Measurements from ENCODE around the gene SCNN1A. TPM values are rescaled to one million over a fixed set of nuclear protein-coding genes. Genes with fewer than 3 reads are reported as not detected.

Gene SCNN1A
- total and polyA plus RNA-seq, 2 donors: 0.61 to 28.9 TPM

DNA sequence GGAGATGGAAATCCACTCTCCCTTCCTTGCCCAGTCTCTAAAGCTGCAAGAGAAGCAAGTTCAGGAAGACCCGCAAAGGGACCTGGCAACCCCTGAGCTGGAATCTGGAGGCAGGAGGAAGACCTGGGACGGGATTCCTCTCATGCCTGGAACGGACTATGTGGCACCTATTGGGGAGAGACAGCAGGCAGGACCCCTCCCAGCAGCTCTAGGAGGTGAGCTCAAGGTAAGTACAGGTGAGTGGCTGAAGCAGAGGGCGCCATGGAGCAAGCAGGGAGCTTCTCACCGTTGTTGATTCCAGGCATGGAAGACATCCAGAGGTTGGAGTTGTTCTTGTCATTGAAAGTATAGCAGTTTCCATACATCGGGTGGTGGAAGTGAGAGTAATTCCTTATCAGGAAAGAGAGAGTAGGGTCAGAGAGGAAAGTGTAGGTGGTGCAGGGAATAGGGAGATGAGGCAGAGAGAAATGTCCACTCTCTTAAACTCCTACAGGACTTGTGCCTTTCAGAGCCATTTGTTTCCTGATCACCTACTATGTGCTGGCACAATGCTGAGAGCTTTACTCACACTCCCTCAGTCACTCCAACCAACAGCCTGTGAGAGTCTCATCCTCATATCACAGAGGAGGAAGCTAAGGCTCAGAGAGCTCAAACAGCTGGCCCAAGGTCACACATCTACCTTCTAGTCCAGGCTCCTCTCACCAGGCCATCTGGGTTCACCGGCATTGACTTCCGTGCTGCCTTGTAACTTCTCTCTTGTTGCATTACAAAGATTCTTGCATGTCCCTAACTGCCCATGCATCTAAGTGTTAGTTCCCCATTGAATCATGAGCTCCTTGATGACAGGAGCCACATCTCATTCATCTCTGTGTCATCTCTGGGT is 19.6 kb downstream of the SCNN1A start:
- no peak for DNase-seq (ENCODE audit: low read depth in 6 of 9, low spot score in 9 of 9)
- H3K9me3 ChIP-seq (ENCODE audit: control insufficient read depth in 2 of 2, insufficient read depth in 1 of 2, low read length in 1 of 2): peaks cover 0 to 8% of the 10 kb centered on the region in 2 donors
- 95% methylated on average over 8 of the region's 8 CpGs for WGBS
- no peak overlapping the region for H3K27ac ChIP-seq (ENCODE audit: low read depth in 1 of 2, low read length in 1 of 2)
- peaks cover 4 to 35% of the 10 kb centered on the region in 2 donors for H3K4me1 ChIP-seq (ENCODE audit: control insufficient read depth in 2 of 2, insufficient read depth in 2 of 2, low read length in 2 of 2)
- H3K4me3 ChIP-seq (ENCODE audit: low read length in 2 of 2): no peak overlapping the region
- no peaks in the 10 kb centered on the region for H3K27me3 ChIP-seq (ENCODE audit: control insufficient read depth in 2 of 2, insufficient read depth in 1 of 2, low read length in 1 of 2)
- no peaks in the 10 kb centered on the region for H3K36me3 ChIP-seq (ENCODE audit: control insufficient read depth in 2 of 2, insufficient read depth in 2 of 2, low read length in 1 of 2)

DNA sequence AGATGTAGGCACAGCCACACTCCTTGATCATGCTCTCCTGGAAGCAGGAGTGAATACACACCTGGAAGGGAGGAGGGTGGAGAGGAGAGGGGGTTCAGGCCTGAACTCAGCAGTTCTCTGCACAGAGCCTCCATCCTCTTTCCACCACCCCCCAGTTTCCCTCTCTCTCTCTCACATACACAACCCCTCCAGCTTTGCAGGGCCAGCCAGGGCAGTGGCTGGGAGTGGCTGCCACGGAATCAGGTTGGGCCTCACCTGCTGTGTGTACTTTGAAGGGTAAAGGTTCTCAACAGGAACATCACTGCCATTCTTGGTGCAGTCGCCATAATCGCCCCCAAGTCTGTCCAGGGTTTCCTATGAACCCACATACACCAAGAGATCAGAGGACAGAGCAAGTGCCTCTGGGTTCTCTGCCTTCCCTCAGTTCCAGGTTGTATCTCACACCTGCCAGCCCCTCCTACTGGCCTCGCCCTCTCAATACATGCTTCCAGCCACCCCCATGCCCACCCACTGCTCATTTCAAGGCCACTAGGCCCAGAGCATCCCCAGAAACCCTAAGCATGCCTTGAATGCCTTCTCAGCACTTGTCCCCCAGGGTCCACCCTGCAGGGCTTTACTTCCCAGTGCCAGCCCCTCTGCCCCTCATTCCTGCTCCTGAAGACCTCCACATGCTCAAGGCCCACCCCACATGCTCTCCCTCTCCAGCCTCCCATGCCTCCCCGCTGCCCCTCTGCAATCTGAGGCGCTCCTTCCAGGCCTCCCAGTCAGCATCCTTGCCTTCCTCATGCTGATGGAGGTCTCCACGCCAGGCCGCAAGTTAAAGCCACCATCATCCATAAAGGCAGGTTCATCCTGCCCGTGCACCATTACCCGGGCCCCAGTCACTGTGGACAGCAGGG is 20.6 kb downstream of the SCNN1A start:
- WGBS: 98% methylated on average over 10 of the region's 10 CpGs
- Histone ChIP-seq H3K27ac (ENCODE audit: low read depth in 1 of 2, low read length in 1 of 2) (no peak overlapping the region), H3K4me1 (ENCODE audit: control insufficient read depth in 2 of 2, insufficient read depth in 2 of 2, low read length in 2 of 2) (peaks cover 0 to 27% of the 10 kb centered on the region in 2 donors), H3K9me3 (ENCODE audit: control insufficient read depth in 2 of 2, insufficient read depth in 1 of 2, low read length in 1 of 2) (peaks cover 0 to 8% of the 10 kb centered on the region in 2 donors), H3K27me3 (ENCODE audit: control insufficient read depth in 2 of 2, insufficient read depth in 1 of 2, low read length in 1 of 2) (no peaks in the 10 kb centered on the region), H3K4me3 (ENCODE audit: low read length in 2 of 2) (no peak overlapping the region), H3K36me3 (ENCODE audit: control insufficient read depth in 2 of 2, insufficient read depth in 2 of 2, low read length in 1 of 2) (no peaks in the 10 kb centered on the region)
- DNase-seq (ENCODE audit: low read depth in 6 of 9, low spot score in 9 of 9): no peak

DNA sequence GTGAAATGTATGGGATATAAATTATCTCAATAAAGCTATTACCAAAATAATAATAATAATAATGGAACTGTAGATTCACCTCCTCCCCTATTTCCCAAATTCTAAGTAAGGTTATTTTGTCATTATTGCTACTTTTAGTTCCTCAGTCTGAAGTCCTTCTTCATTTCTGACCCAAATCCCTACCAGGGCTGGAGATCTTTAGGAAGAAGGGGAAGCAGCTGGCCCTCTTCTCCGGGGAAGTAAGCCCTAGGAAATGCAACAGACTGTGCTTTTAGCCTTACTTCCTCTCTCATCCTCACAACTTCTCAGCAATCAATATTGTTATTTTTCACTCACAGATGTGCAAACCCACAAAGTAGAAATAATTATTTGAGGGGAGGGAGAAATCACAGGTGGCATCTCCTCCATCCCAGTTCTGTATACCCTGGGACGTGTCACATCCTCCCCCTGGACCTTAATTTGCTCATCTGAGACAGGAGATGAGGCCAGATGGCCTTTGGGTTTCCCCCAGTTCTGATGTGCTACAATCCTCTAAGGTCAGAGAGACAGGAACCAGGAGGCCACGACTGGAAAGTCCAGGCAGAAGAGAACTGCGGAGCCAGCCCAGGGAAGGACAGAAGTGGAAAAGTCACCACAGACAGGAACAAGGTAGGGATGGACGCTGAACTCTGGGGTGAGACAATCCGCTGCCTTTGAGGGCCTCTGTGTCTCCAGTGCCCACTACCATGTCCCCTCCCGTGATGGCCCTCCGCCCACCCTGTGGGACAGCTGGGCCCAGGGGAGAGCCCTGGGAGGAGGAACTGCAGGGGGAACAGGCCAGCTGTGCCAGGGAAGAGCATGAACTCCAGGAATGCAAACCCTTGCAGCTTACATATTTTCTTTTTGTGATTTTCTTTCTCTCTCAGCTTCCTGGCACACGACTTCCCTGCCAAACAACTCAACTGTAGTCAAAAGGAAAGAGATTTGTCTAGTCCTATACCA is 22.9 kb downstream of the SCNN1A start:
- no peak overlapping the region for H3K4me3 ChIP-seq (ENCODE audit: low read length in 2 of 2)
- 72% methylated on average over 9 of the region's 9 CpGs for WGBS
- no peaks in the 10 kb centered on the region for H3K36me3 ChIP-seq (ENCODE audit: control insufficient read depth in 2 of 2, insufficient read depth in 2 of 2, low read length in 1 of 2)
- no peak for DNase-seq (ENCODE audit: low read depth in 6 of 9, low spot score in 9 of 9)
- H3K4me1 ChIP-seq (ENCODE audit: control insufficient read depth in 2 of 2, insufficient read depth in 2 of 2, low read length in 2 of 2): peaks cover 3 to 33% of the 10 kb centered on the region in 2 donors
- peak overlapping the region in 1 of 2 donors; percentile 15 for H3K27ac ChIP-seq (ENCODE audit: low read depth in 1 of 2, low read length in 1 of 2)
- no peaks in the 10 kb centered on the region for H3K27me3 ChIP-seq (ENCODE audit: control insufficient read depth in 2 of 2, insufficient read depth in 1 of 2, low read length in 1 of 2)
- peaks cover 0 to 8% of the 10 kb centered on the region in 2 donors for H3K9me3 ChIP-seq (ENCODE audit: control insufficient read depth in 2 of 2, insufficient read depth in 1 of 2, low read length in 1 of 2)

DNA sequence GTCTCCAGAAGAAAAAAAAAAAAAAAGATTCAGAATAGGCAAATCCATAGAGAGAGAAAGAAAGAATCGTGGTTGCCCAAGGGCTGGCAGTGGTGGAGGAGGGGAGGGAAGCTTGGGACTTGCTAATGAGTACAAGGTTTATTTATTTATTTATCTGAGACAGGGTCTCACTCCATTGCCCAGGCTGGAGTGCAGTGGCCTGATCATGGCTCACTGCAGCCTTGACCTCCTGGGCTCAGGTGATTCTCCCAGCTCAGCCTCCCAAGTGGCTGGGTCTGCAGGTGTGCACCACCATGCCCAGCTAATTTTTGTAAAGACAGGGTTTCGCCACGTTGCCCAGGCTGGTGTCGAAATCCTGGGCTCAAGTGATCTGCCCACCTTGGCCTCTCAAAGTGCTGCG is 23.7 kb downstream of the SCNN1A start:
- H3K4me1 ChIP-seq (ENCODE audit: control insufficient read depth in 2 of 2, insufficient read depth in 2 of 2, low read length in 2 of 2): peaks cover 7 to 42% of the 10 kb centered on the region in 2 donors

DNA sequence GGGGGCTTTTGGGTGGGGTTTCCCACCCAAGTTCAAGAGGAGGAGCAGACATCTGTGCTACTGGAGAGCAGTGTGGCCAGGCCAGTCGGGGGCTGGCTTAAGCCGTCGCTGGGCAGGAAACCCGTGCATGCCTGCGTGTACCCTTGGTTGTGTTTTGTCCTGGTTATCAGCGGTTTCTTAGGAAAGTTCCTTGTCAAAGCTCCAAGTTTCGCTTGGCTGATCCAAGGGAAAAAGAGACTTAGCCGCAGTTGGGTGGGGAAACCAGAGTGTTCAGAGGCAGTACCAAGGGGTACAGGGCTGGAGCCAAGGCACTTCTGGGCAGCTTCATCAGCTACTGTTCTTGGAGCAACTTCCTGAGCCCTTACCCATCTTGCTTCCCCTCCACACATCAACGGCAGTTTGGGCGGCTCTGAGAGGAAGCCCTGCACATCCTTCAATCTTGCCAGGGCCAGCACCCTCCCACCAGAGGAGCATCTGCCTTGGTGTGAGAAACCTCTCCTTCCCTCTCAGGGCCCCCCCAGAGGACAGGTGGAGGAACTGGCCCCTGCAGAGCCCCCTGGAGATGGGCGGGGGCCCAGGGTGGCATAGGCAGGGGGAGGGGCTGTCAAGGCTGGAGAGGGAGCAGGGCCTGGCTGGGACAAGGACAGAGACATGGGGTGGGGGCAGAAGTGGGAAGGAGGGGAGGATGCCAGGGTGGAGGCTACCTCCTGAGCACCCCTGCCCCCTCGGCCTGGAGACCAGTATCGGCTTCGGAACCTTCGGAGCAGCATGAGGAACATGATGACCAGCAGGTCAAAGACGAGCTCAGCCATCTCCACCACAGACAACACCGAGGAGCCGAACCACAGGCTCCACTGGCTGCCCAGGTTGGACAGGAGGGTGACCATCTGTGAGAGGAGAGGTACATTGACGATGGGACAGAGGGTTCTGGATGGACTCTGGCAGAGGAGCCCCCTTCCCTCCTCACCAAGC is 27.7 kb downstream of the SCNN1A start:
- Histone ChIP-seq H3K4me1 (ENCODE audit: control insufficient read depth in 2 of 2, insufficient read depth in 2 of 2, low read length in 2 of 2) (peaks cover 19 to 50% of the 10 kb centered on the region in 2 donors), H3K27me3 (ENCODE audit: control insufficient read depth in 2 of 2, insufficient read depth in 1 of 2, low read length in 1 of 2) (no peaks in the 10 kb centered on the region), H3K9me3 (ENCODE audit: control insufficient read depth in 2 of 2, insufficient read depth in 1 of 2, low read length in 1 of 2) (no peaks in the 10 kb centered on the region), H3K4me3 (ENCODE audit: low read length in 2 of 2) (no peak overlapping the region), H3K36me3 (ENCODE audit: control insufficient read depth in 2 of 2, insufficient read depth in 2 of 2, low read length in 1 of 2) (no peaks in the 10 kb centered on the region), H3K27ac (ENCODE audit: low read depth in 1 of 2, low read length in 1 of 2) (peak overlapping the region; percentile 50 to 66)
- 44% methylated on average over 19 of the region's 19 CpGs for WGBS
- peak in 2 of 9 donors; percentile 60 to 75 for DNase-seq (ENCODE audit: low read depth in 6 of 9, low spot score in 9 of 9)

More for the DNA sequence above, 23.7 kb downstream of the SCNN1A start:
- DNase-seq (ENCODE audit: low read depth in 6 of 9, low spot score in 9 of 9): no peak
- WGBS: 95% methylated on average over 5 of the region's 5 CpGs
- Histone ChIP-seq H3K9me3 (ENCODE audit: control insufficient read depth in 2 of 2, insufficient read depth in 1 of 2, low read length in 1 of 2) (peaks cover 0 to 8% of the 10 kb centered on the region in 2 donors), H3K27ac (ENCODE audit: low read depth in 1 of 2, low read length in 1 of 2) (no peak overlapping the region), H3K4me3 (ENCODE audit: low read length in 2 of 2) (no peak overlapping the region), H3K27me3 (ENCODE audit: control insufficient read depth in 2 of 2, insufficient read depth in 1 of 2, low read length in 1 of 2) (no peaks in the 10 kb centered on the region), H3K36me3 (ENCODE audit: control insufficient read depth in 2 of 2, insufficient read depth in 2 of 2, low read length in 1 of 2) (no peaks in the 10 kb centered on the region)

- no peaks in the 10 kb centered on the region for H3K27me3 ChIP-seq (ENCODE audit: control insufficient read depth in 2 of 2, insufficient read depth in 1 of 2, low read length in 1 of 2)
- DNase-seq (ENCODE audit: low read depth in 6 of 9, low spot score in 9 of 9): no peak
- WGBS: 95% methylated on average over 8 of the region's 8 CpGs
- H3K36me3 ChIP-seq (ENCODE audit: control insufficient read depth in 2 of 2, insufficient read depth in 2 of 2, low read length in 1 of 2): no peaks in the 10 kb centered on the region
- no peaks in the 10 kb centered on the region for H3K9me3 ChIP-seq (ENCODE audit: control insufficient read depth in 2 of 2, insufficient read depth in 1 of 2, low read length in 1 of 2)
- H3K27ac ChIP-seq (ENCODE audit: low read depth in 1 of 2, low read length in 1 of 2): peak overlapping the region; percentile 39 to 66
- peaks cover 27 to 51% of the 10 kb centered on the region in 2 donors for H3K4me1 ChIP-seq (ENCODE audit: control insufficient read depth in 2 of 2, insufficient read depth in 2 of 2, low read length in 2 of 2)
- no peak overlapping the region for H3K4me3 ChIP-seq (ENCODE audit: low read length in 2 of 2)
Observed at GRCh38 chr12:6346942-6347341, 28.4 kb downstream of the SCNN1A start.

DNA sequence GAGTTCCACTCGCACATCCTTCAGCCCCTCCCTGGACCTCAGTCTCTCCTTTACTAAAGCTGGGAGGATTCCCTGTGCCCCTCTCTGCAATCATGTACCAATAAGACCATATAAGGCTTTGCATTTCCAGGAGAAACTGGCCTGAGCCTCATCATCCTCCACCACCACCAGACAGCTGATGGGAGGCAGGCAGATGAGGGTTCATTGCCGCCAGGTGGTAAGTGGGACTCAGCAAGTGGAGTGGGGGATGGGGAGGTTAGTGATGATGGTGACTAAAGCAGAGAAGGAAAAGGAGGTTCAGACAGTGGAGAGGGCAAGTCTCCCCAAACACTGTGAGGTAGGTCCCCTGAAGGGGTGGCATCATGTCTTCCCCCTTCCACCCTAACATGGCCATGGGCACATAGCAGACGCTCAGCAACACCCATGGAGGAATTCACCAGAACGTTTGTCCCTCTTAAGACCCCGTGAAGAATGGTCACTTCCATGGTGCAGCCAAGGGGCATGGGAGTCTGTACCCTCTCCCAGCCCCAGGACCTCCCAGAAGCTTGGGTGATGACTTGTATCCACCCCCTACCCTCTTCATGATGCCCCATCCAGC is 29.0 kb downstream of the SCNN1A start:
- Histone ChIP-seq H3K36me3 (ENCODE audit: control insufficient read depth in 2 of 2, insufficient read depth in 2 of 2, low read length in 1 of 2) (no peaks in the 10 kb centered on the region), H3K27ac (ENCODE audit: low read depth in 1 of 2, low read length in 1 of 2) (peak overlapping the region in 1 of 2 donors; percentile 44), H3K4me3 (ENCODE audit: low read length in 2 of 2) (no peak overlapping the region), H3K4me1 (ENCODE audit: control insufficient read depth in 2 of 2, insufficient read depth in 2 of 2, low read length in 2 of 2) (peaks cover 27 to 52% of the 10 kb centered on the region in 2 donors), H3K9me3 (ENCODE audit: control insufficient read depth in 2 of 2, insufficient read depth in 1 of 2, low read length in 1 of 2) (no peaks in the 10 kb centered on the region), H3K27me3 (ENCODE audit: control insufficient read depth in 2 of 2, insufficient read depth in 1 of 2, low read length in 1 of 2) (no peaks in the 10 kb centered on the region)
- 77% methylated on average over 5 of the region's 5 CpGs for WGBS
- peak in 1 of 9 donors; percentile 77 for DNase-seq (ENCODE audit: low read depth in 6 of 9, low spot score in 9 of 9)
